IMR-90 (cell line): ENCODE data around the gene MEF2A. TPM values are rescaled to one million over a fixed set of nuclear protein-coding genes. Genes with fewer than 3 reads are reported as not detected.
A peak's percentile ranks its signal among the peaks of the same experiment; 100 is the strongest.

ENCODE experiments used
- ATAC-seq: fragments of 200-7000 bp; cut with Tn5 transposase; 2 replicates; pipeline ENCODE4 v1.9.1; 2020; ENCODE audit warnings: low read depth, mild to moderate bottlenecking, moderate library complexity
- BruUV-seq: library from RNA; stranded (reverse); fragments of 400-500 nt; replicated peaks from 2 replicates; lab custom pipeline; 2021; lab: Mats Ljungman, UMichigan
- CTCF ChIA-PET: fragments of 300-600 bp; formaldehyde crosslinking; extraction: SDS; loops from one replicate; lab custom pipeline; 2021; ENCODE audit warnings: antibody characterized with exemption; lab: Yijun Ruan, JAX
- POLR2A ChIA-PET: fragments of 300-600 bp; sonication (Branson Sonifier 250); formaldehyde crosslinking; loops from one replicate; lab custom pipeline; 2022; ENCODE audit warnings: antibody characterized with exemption; ENCODE audit not compliant: unreplicated experiment; lab: Charles Lee
- DNase-seq: peaks from one replicate; pipeline ENCODE4 v3.0.0; 2013
- H2AFZ ChIP-seq: replicated peaks from 2 replicates; pipeline ENCODE3; 2013; ENCODE audit warnings: low read length, mild to moderate bottlenecking; ENCODE audit not compliant: poor library complexity
- H2AK5ac ChIP-seq: 2 replicates; pipeline ENCODE4 v1.6.1; 2013; ENCODE audit warnings: low read depth, low read length, inconsistent platforms
- H2AK9ac ChIP-seq: replicated peaks from 2 replicates; pipeline ENCODE3; 2013; ENCODE audit warnings: mild to moderate bottlenecking, low read depth, low read length, moderate library complexity; ENCODE audit not compliant: poor library complexity
- H2BK120ac ChIP-seq: 2 replicates; pipeline ENCODE4 v1.6.1; 2013; ENCODE audit warnings: low read depth, low read length, inconsistent platforms
- H2BK15ac ChIP-seq: 3 replicates; pipeline ENCODE4 v1.6.1; 2013; ENCODE audit warnings: low read depth, low read length, inconsistent platforms
- H2BK20ac ChIP-seq: 2 replicates; pipeline ENCODE4 v1.6.1; 2013; ENCODE audit warnings: low read depth, mild to moderate bottlenecking, inconsistent platforms, low read length, moderate library complexity
- H2BK5ac ChIP-seq: 2 replicates; pipeline ENCODE4 v1.6.1; 2013; ENCODE audit warnings: mild to moderate bottlenecking, low read depth, low read length, inconsistent platforms; ENCODE audit not compliant: poor library complexity, severe bottlenecking
- H3K14ac ChIP-seq: replicated peaks from 2 replicates; pipeline ENCODE4 v1.6.1; 2013; ENCODE audit warnings: low read depth, low read length, inconsistent platforms
- H3K18ac ChIP-seq: 2 replicates; pipeline ENCODE4 v1.6.1; 2013; ENCODE audit warnings: low read depth, low read length, control low read depth
- H3K23ac ChIP-seq: 2 replicates; pipeline ENCODE4 v1.6.1; 2013; ENCODE audit warnings: low read depth, low read length, inconsistent platforms
- H3K27ac ChIP-seq: 2 replicates; pipeline ENCODE4 v1.5.1; 2013; ENCODE audit warnings: mild to moderate bottlenecking, control low read depth, low read length; ENCODE audit not compliant: insufficient read depth
- H3K27me3 ChIP-seq: 2 replicates; pipeline ENCODE4 v1.6.1; 2013; ENCODE audit warnings: low read length; ENCODE audit not compliant: control insufficient read depth, insufficient read depth
- H3K36me3 ChIP-seq: 2 replicates; pipeline ENCODE4 v1.6.1; 2013; ENCODE audit warnings: low read length, mixed read lengths; ENCODE audit not compliant: control insufficient read depth, insufficient read depth
- H3K4ac ChIP-seq: 2 replicates; pipeline ENCODE4 v1.6.1; 2013; ENCODE audit warnings: low read depth, low read length, inconsistent platforms
- H3K4me1 ChIP-seq: 2 replicates; pipeline ENCODE4 v1.6.1; 2013; ENCODE audit warnings: low read length, mixed read lengths; ENCODE audit not compliant: control insufficient read depth, insufficient read depth
- H3K4me2 ChIP-seq: 2 replicates; pipeline ENCODE4 v1.6.1; 2013; ENCODE audit warnings: low read depth, mild to moderate bottlenecking, control low read depth, low read length, moderate library complexity
- H3K4me3 ChIP-seq: 2 replicates; pipeline ENCODE4 v1.5.1; 2013; ENCODE audit warnings: low read depth, mild to moderate bottlenecking, control low read depth, low read length, moderate library complexity; ENCODE audit not compliant: insufficient read depth
- H3K56ac ChIP-seq: 2 replicates; pipeline ENCODE4 v1.6.1; 2013; ENCODE audit warnings: low read length, inconsistent platforms; ENCODE audit not compliant: insufficient read depth; ENCODE audit errors: extremely low read depth
- H3K79me1 ChIP-seq, 2 experiments: 2 replicates each; pipeline ENCODE4 v1.6.1; 2013; ENCODE audit warnings: low read length in 2 of 2, inconsistent platforms in 1 of 2, low read depth in 1 of 2
- H3K9ac ChIP-seq: 2 replicates; pipeline ENCODE4 v1.6.1; 2013; ENCODE audit warnings: low read depth, low read length, control low read depth
- H3K9me1 ChIP-seq: 2 replicates; pipeline ENCODE4 v1.6.1; 2013; ENCODE audit warnings: low read length, inconsistent platforms; ENCODE audit not compliant: insufficient read depth
- H3K9me3 ChIP-seq: 2 replicates; pipeline ENCODE4 v1.6.1; 2013; ENCODE audit warnings: low read length; ENCODE audit not compliant: control insufficient read depth, insufficient read depth
- H4K20me1 ChIP-seq: 2 replicates; pipeline ENCODE4 v1.6.1; 2013; ENCODE audit warnings: low read length, inconsistent platforms; ENCODE audit not compliant: insufficient read depth
- H4K5ac ChIP-seq: 2 replicates; pipeline ENCODE4 v1.6.1; 2013; ENCODE audit warnings: mild to moderate bottlenecking, low read depth, low read length, control low read depth
- H4K8ac ChIP-seq, 2 experiments: 2 replicates each; pipeline ENCODE4 v1.6.1; 2013; ENCODE audit warnings: low read depth in 2 of 2, low read length in 2 of 2, control low read depth in 1 of 2, inconsistent platforms in 1 of 2
- H4K91ac ChIP-seq: 2 replicates; pipeline ENCODE4 v1.6.1; 2013; ENCODE audit warnings: low read depth, low read length, inconsistent platforms; ENCODE audit not compliant: insufficient read depth
- CEBPB ChIP-seq: IDR thresholded peaks from 2 replicates; pipeline ENCODE4 v1.6.1; 2012; ENCODE audit warnings: low read depth, low read length, improper control_type of control experiment
- SMC3 ChIP-seq: fragments of 150-350 bp; IDR thresholded peaks from 2 replicates; pipeline ENCODE4 v1.6.1; 2016; ENCODE audit warnings: low read depth, mild to moderate bottlenecking, antibody characterized with exemption, low read length, moderate library complexity
- dilution Hi-C: fragments of 300-500 bp; cut with HindIII; formaldehyde crosslinking; loops from one replicate; pipeline ENCODE4 v1.14.3; 2018; ENCODE audit warnings: low sequenced_read_pairs; ENCODE audit not compliant: unreplicated experiment
- in situ Hi-C: fragments of 300-500 bp; cut with MboI; formaldehyde crosslinking; loops from 3 replicates; pipeline ENCODE4 v1.14.3; 2019; ENCODE audit warnings: low sequenced_read_pairs, inconsistent platforms, mixed read lengths
- intact Hi-C: fragments of 100-400 bp; cut with micrococcal nuclease; formaldehyde crosslinking; loops from 2 replicates; pipeline ENCODE4 v1.10.0; 2022
- polyA plus RNA-seq, 3 experiments: library from polyadenylated mRNA; depleted of rRNA; stranded (reverse); fragments of >200 nt; gene quantifications; 2 replicates each; pipeline ENCODE4 v1.2.3, GENCODE V29; 2012; ENCODE audit warnings: low replicate concordance in 1 of 3
- total RNA-seq: library from RNA; depleted of rRNA; stranded (reverse); fragments of >200 nt; gene quantifications from 2 replicates; pipeline ENCODE4 v1.2.3, GENCODE V29; 2012

Gene MEF2A
- total and polyA plus RNA-seq, 2 of the 4 experiments (the other 2 are of a cell fraction) = 16.1 to 16.7 TPM

- Histone ChIP-seq H3K79me1 (no peaks in the 10 kb centered on the region; a peak in 1 of 4 replicates), H4K91ac (no peak overlapping the region), H2BK5ac (no peak overlapping the region), H3K56ac (no peak overlapping the region), H3K36me3 (no peaks in the 10 kb centered on the region), H3K9me1 (peaks cover 3% of the 10 kb centered on the region), H2BK120ac (no peak overlapping the region), H3K9ac (no peak overlapping the region), H3K9me3 (no peaks in the 10 kb centered on the region), H4K8ac (no peak overlapping the region), H4K5ac (no peak overlapping the region), H3K4me2 (no peak overlapping the region), H3K14ac (no peak overlapping the region), H3K27ac (no peak overlapping the region), H2AK5ac (no peak overlapping the region), H2AK9ac (no peak overlapping the region), H3K4me3 (no peak overlapping the region), H4K20me1 (no peaks in the 10 kb centered on the region), H3K18ac (no peak overlapping the region), H3K23ac (no peak overlapping the region), H3K4ac (no peak overlapping the region), H3K27me3 (peaks cover 3% of the 10 kb centered on the region; the same call in 1 of the 2 replicates), H2BK15ac (no peak overlapping the region), H3K4me1 (no peaks in the 10 kb centered on the region; the same call in 1 of the 2 replicates), H2BK20ac (no peak overlapping the region), H2AFZ (no peak overlapping the region)
- dilution Hi-C loops (no loop called here), intact Hi-C loops (no loop called here), in situ Hi-C loops (no loop called here)
- ATAC-seq = peak; percentile 61
- CTCF ChIA-PET = no interaction called here
- TF ChIP-seq SMC3 = no peak
- peak; percentile 90 for TF ChIP-seq CEBPB
- peak; percentile 58 for DNase-seq
- POLR2A ChIA-PET = no interaction called here
- BruUV-seq = no TSS peak
Measured at GRCh38 chr15:99542828-99543227, 23.0 kb upstream of the MEF2A start.
